ENCODE results near the gene UBB.

UBB gene

DNA sequence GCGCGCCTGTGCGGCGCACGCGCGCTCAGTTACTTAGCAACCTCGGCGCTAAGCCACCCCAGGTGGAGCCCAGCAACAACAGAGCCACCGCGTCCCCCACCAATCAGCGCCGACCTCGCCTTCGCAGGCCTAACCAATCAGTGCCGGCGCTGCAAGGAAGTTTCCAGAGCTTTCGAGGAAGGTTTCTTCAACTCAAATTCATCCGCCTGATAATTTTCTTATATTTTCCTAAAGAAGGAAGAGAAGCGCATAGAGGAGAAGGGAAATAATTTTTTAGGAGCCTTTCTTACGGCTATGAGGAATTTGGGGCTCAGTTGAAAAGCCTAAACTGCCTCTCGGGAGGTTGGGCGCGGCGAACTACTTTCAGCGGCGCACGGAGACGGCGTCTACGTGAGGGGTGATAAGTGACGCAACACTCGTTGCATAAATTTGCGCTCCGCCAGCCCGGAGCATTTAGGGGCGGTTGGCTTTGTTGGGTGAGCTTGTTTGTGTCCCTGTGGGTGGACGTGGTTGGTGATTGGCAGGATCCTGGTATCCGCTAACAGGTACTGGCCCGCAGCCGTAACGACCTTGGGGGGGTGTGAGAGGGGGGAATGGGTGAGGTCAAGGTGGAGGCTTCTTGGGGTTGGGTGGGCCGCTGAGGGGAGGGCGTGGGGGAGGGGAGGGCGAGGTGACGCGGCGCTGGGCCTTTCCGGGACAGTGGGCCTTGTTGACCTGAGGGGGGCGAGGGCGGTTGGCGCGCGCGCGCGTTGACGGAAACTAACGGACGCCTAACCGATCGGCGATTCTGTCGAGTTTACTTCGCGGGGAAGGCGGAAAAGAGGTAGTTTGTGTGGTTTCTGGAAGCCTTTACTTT lies at the start of gene UBB:
Gene UBB (plus strand): TSS at position 452 of the 856 bp plus-strand sequence. CDS start 817 bp downstream, outside the sequence.
- peak; percentile 85 for DNase-seq (ENCODE audit: low read depth, low spot score)

DNA sequence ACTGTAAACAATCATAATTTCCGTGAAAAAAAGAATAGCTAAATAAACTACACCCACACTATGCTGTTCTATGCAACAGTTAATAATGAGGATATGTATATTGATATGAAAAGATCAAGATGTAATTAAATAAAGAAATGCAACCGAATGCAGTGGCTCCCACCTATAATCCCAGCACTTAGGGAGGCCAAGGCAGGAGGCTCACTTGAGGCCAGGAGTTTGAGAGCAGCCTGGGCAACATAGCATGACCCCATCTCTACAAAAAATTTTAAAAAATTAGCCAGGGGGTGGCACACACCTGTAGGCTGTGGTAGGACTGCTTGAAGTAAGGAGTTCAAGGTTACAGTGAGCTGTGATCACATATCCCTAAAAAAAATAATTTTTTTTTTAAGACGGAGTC lies 42.5 kb upstream of the UBB start:
- DNase-seq (ENCODE audit: low read depth, low spot score): no peak

DNA sequence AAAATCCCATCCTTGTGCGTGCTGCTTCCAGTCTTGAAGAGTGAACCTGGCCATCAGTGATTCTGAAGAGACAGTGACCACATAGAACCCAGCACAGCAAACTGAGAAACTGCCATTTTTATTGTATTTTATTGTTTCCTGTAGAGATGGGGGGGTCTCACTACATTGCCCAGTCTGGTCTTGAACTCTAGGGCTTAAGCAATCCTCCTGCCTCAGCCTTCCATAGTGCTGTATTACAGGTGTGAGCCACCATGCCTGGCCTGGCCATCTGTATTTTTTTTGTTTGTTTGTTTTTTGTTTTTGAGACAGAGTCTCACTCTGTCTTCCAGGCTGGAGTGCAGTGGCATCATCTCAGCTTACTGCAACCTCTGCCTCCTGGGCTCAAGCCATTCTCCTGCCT lies 41.5 kb upstream of the UBB start:
- DNase-seq (ENCODE audit: low read depth, low spot score): no peak

DNA sequence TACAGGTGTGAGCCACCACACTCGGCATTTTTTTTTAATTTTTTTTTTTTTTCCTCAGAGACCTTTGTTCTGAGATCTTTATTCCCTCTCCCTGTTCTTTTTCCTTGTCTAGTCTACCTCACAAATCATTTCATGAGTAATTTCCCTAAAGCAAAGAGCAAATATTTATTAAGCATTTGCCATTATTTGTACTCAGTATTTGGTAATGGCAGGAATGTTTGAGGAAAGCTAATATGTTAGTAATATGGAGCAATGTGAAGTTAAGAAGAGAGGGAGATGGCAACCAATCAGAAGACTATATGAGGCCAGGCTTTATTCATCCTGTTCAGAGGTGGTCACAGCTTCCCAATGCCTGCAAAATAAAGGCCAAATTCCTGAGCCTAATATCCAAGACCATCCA lies 40.9 kb upstream of the UBB start:
- DNase-seq (ENCODE audit: low read depth, low spot score): no peak

DNA sequence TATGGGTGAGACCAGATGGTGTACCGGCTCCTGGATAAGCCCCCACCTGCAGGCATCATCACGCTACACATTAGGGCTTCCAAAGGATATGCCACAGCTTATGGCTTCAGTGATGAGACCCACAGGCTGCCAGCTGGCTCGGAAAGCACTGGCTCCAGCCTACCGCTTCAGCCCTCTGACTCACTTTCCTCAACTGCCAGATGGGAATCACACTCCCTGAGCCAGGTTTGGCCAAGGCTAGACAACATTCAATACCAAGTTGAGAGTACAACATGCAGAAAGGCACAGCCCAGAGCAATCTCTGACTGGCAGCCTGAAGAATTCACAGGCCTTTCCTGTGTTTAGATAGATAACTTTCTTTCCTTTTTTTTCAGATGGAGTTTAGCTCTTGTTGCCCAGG lies 37.9 kb upstream of the UBB start:
- DNase-seq (ENCODE audit: low read depth, low spot score): no peak

DNA sequence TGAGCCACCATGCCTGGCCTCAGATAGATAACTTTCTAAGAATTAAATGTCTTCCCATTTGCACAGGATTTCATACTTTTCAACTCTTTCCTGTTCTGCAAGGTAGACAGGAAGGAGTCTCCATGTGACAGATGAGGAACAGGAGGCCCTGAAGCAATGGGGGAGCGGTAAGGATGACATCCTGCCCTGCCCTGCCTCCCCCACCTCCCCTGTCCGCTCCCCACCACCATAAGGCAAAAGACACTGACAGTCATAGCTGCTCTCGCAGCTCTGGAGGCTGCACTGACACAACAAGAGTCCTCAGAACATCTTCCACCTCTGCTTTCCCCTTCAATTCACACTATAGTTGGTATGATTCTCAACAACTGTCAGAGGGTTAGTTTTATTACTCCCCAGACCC lies 37.3 kb upstream of the UBB start:
- no peak for DNase-seq (ENCODE audit: low read depth, low spot score)

DNA sequence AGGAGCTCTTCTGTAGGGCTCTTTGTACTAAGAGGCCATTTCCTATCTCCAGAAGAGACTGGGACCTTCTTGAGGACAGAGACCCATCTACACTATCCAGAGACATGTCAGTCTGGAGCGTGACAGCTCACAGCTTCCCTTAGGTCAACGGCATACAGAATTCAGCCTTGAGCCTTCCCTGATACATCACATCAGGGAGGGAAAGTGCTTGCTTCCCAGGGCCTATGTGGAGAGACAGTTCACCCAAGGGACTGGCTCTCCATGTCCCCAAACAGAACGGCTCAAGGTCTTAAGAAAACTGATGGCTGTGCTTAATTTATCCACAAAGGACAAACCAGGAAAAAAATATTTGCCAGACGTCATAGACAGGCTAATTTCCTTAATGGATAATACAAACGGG lies 35.3 kb upstream of the UBB start:
- no peak for DNase-seq (ENCODE audit: low read depth, low spot score)

DNA sequence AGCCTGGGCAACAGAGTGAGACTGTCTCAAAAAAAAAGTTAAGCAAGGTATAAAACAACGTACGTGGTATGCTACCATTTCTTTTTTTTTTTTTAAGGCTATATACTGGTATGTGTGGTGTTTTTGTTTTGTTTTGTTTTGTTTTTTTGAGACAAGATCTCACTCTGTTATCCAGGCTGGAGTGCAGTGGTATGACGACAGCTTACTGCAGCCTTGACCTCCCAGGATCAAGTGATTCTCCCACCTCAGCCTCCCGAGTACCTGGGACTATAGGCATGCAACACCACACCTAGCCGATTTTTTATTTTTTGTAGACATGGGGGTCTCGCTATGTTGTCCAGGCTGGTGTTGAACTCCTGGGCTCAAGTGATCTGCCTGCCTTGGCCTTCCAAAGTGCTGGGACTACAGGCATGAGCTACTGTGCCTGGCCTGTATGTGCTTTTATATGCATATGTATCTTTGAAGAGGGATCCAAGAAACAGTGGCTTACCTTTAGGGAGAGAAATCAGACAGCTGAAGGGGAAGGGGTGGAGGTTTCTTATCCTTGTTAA lies 34.1 kb upstream of the UBB start:
- no peak for DNase-seq (ENCODE audit: low read depth, low spot score)

DNA sequence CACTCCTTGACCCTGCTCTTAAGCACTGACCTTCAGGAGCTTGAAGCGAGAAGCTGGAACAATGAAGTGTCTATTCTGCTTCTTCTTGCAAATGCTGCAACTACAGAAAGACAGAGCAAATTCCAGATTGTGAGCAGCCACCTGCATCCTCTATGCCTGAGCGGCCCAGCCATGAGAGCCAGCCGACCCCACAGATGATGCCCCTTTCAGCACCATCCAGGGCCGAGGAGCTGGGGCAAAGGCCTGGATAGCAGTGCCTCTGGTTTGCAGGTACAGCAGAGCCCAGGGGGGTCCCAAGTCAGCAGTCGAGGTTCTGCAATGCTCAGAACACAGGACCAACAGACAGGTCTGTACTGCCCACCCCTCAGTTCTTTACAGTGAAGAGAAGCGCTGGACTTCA lies 32.3 kb upstream of the UBB start:
- no peak for DNase-seq (ENCODE audit: low read depth, low spot score)

DNA sequence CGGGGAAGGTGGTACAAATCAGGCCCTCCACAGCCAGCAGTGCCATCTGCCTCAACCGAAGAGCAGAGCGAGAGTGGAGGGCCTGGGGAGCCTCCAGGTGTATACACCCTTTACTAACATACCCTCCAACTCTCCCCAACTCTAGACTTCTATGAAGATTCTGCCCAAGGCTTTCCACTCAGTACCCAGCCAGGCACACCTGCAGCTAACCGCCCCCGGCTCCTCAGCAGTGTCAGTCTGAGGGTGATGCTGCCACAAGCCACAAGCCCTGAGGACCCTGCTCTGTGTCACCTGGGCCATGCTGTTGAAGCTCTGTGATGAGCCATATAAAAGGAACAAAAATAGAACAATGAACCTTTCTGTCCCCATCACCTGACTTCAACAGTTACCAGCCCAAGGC lies 31.5 kb upstream of the UBB start:
- no peak for DNase-seq (ENCODE audit: low read depth, low spot score)

DNA sequence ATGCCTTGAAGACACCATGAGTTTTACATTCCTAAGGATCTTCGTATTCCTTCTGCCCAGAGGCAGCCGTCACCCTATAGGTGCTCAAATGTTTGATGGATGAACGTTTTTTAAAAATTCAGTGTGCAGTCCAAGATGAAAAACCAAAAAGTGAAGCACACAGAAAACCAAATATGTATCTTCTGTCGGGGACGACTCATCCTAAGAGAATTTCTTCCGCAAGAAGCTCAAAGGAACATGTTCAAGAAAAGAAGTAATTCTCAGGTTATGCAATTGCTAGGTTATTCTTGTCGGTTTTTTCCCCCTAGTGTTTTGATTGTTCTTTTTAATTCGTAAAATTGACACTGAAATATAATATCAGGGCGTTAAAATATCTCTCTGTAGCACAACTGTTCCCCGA lies 29.1 kb upstream of the UBB start:
- no peak for DNase-seq (ENCODE audit: low read depth, low spot score)

DNA sequence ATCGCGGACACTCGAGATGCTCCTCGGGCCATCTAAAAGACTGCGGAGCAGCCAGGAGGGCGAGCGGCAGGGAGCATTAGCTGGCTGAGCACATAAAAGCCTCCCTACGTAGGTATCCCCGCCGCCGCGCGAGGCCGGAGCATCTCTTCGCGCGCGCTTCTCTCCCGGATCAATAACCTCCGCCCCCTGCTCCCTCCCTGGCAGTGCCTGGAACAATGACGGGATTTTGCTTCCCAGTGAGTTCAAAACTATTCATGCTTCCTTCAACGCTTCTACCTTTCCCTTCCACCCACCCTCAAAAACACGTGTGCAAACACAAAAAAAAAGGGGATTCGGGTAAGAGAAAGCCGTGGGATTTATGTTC lies 28.6 kb upstream of the UBB start:
- no peak for DNase-seq (ENCODE audit: low read depth, low spot score)

DNA sequence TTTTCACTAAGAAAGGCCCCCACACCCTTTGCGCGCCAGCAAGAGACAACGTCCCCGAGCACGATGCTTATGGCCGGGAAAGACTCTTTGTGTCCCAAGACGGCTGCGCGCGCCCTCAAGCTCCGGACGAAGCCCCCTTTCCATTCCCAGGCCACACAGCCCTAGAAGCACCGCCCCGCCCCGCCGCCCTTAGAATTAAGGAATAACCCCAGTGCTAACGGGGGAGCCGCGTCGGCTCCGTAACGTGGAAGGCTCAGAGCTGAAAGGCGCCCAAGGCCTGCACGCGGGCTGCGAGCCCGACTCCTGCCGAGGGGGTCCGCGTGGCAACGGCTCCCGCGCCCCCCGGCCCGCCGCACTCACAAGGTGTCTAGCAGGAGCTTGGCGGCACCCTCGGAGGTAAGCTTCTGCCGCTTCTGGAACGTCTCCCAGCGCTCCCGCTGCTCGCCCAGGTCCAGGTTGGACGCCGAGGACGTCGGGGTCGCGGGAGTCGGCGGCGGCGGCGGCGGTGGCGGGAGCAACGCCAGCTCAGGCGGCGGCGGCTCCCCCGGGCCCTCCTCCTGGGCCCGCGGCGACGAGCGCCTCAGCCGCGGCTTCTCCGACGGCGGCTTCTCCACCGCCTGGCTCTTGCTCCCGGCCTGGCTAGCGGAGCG lies 28.1 kb upstream of the UBB start:
- peak; percentile 7 for DNase-seq (ENCODE audit: low read depth, low spot score)

DNA sequence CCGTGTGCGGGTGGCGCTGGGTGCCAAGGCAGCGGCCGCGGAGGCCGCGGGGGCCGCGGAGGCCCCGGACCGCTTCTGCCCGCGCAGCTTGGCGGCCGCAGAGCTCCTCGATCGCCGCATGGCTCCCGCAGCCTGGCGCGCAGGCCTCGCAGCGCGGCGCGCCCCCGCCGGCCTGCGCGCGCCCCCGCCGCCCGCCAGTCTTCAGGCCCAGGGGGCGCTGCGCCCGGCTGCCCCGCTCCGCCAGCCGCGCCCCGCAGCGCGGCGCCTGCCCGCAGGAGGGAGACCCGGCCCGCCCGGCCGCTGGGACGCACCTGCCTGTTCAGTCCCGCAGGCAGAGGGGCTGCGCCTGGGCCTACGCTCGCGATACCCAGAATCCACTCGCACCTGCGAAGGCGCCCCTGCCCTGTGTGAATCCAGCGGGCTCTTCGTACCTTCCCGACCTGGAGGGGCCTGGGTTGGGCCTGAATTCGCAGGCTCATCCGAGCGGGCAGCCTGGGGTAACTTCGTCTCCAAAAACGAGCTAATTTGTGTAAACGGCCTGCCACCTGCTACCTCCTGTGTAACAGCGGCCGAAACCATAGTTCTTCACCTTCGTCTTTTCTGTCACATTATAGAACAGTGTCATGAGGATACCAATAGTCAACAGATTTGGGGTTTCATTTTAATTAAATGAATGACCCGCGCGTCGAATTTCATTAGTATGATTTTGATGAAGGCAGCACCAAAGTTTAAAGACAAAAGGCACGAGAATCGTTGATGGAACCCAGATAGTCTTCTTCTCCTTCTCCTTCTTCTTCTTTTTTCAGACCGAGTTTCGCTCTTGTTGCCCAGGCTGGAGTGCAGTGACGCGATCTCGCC lies 27.3 kb upstream of the UBB start, which contains the start of gene CENPV:
Gene CENPV (minus strand): TSS at position 153 of the 858 bp plus-strand sequence. CDS start 33 bp downstream, at position 120.
- DNase-seq (ENCODE audit: low read depth, low spot score): peak; percentile 30

DNA sequence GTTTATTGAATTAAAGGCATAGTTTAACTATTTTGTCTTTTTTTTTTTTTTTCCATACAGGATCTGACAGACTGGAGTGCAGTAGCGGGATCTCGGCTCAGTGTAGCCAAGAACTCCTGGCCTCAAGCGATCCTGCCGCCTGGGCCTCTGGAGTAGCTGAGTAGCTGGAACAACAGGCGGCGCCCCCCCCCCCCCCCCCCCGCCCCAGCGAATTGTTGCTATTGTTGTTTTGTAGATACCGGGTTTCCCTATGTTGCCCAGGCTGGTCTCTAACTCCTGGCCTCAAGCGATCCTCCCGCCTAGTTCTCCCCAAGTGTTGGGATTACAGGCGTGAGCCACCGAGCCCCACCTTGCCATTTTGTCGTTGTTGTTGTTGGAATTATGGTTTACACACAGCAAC lies 26.3 kb upstream of the UBB start:
- no peak for DNase-seq (ENCODE audit: low read depth, low spot score)

DNA sequence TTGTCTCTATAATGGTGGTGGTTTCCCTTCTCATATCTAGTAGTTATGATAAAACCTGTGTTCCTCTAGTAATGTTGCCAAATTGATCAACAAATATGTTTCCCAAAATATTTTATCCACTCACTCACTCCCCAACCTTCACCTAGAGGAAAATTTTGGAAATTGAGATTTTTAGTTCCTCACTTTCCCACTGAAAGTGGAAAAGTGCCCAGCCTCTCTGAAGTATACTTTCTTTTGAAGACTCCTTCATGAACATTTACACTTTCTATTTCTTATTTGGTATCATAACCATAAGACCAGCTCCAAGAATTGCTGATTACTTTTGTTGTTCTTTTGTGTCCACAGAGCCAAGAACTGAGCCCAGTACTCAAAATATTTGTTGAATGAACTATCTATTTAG lies 22.5 kb upstream of the UBB start:
- no peak for DNase-seq (ENCODE audit: low read depth, low spot score)

DNA sequence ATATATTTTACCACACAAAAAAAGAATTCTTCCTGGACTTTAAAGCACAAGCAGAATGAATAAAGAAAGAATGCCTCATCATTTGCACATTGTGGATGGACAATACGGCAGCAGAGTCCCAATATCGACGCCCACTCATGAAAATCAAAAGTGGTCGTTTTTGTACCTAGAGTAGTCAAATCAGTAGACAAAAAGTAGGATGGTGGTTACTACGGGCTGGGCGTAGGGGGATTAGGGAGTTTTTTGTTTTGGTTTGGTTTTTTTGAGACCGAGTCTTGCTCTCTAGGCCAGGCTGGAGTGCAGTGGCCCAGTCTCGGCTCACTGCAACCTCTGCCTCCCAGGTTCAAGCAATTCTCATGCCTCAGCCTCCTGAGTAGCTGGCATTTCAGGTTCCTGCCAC lies 19.0 kb upstream of the UBB start:
- DNase-seq (ENCODE audit: low read depth, low spot score): no peak

DNA sequence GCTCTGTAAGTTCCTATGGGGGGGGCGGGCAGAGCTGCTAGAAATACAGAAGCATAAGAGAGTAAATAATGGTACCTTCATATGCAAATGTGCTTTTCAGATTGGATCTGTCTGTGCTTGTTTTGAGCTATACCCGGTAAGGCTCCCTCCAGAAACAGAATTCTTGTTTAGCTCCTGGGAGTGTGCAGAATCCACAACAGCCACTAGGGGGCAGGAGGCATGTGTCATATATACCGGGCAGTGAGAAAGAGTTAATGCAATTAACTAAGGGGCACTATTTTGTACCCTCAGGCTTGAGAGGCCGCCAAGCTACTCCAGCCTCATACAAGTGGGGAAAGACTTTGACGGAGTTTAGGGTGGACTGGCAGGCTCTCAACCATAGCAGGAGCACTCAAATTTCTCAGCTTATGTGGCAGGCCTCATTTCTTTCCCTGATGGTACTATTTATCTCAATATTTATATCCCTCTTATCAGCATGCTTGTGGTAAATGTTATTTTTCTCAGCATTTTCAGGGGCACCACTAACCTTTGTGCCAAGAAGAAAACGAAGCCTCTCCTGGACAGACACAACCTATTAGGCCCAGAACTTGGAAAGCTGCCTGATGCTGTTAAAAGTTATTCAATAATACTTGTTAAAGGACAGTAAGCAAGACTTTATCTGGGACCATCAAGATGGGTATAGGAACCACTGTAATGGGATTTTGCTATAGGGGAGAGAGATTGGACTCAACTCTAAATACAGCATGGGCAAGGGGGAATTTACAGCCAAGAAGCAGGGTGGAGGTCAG lies 16.9 kb upstream of the UBB start:
- DNase-seq (ENCODE audit: low read depth, low spot score): peak; percentile 57

DNA sequence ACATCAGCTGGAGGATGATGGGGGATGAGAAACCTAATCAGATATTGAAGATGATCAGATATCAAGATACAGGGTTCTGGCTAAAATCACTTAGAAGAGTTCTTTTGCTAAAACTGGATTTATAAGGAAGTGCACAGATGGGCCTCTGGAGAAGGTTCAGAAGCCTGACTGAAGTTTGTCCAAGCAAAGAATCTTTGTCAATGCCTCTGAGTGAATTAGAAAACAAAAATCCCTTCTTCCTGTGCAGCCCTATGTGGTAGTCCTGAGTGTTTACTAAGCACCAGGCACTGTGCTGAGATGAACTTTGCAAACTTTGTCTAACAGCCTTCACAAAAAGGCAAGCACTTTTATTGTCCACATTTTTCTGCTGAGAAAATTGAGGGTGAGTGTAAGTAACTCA lies 16.3 kb upstream of the UBB start:
- no peak for DNase-seq (ENCODE audit: low read depth, low spot score)

DNA sequence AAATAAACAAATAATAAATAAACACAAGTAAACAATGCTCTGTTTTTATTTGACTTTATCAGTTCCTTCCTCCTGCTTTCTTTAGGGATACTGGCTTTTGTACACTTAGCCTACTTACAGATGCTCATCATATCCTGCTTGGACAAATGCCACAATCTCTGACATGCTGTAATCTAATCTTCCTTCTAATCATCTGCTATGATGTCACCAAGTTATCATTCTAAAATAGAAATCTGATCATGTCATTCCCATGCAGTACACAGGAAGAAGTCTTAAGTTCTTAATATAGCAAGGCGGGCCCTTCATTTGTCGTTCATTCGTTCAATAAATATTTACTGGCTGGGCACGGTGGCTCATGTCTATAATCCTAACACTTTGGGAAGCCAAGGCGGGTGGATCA lies 9.1 kb upstream of the UBB start:
- no peak for DNase-seq (ENCODE audit: low read depth, low spot score)
